ENCODE measurements around the gene GFI1B.
"Not testable (repeated sequence)": the region's sequence is repeated elsewhere in the genome, so short reads cannot be mapped to it uniquely, and the experiment has no call there.

GRCh38 chr9:132967908-132968307 is 10.6 kb upstream of the GFI1B start:
- TF ChIP-seq KDM1A (IDR thresholded peaks at IDR 0.05; ENCODE audit: borderline replicate concordance); REST (IDR thresholded peaks at IDR 0.05; ENCODE audit: low read depth, low read length); YY1 (IDR thresholded peaks at IDR 0.05; ENCODE audit: low read depth, low read length); USF2 (IDR thresholded peaks at IDR 0.05; ENCODE audit: borderline replicate concordance, low read depth, low read length); CHD1 (IDR thresholded peaks at IDR 0.05; ENCODE audit: low read depth, low read length); SREBF2 (IDR thresholded peaks at IDR 0.05; ENCODE audit: low read length); GABPA (IDR thresholded peaks at IDR 0.05; ENCODE audit: low read depth); CTCF (IDR thresholded peaks at IDR 0.05 in 2 of 3, conservative IDR thresholded peaks at IDR 0.05 in 1 of 3; ENCODE audit: control insufficient read depth in 2 of 3, extremely low read depth in 1 of 3, insufficient read depth in 1 of 3, low read depth in 3 of 3, low read length in 3 of 3); CEBPB (IDR thresholded peaks at IDR 0.05; ENCODE audit: borderline replicate concordance in 1 of 2, low read depth in 2 of 2, low read length in 2 of 2); ZZZ3 (IDR thresholded peaks at IDR 0.05; ENCODE audit: control insufficient read depth, insufficient read length, low read depth): not testable (repeated sequence)

Measured in GM12878 (cell line).